PC-3 (cell line): ENCODE measurements around the gene GXYLT2. TPM values are rescaled to one million over a fixed set of nuclear protein-coding genes. Genes with fewer than 3 reads are reported as not detected.

Experiments used
- ATAC-seq: fragments of 200-7000 bp; cut with Tn5 transposase; 2 replicates; pipeline ENCODE4 v1.9.1; 2020; ENCODE audit warnings: mild to moderate bottlenecking, moderate library complexity
- BruUV-seq: library from RNA; stranded (reverse); fragments of 400-500 nt; replicated peaks from 2 replicates; lab custom pipeline; 2021; lab: Mats Ljungman, UMichigan
- CTCF ChIA-PET: fragments of 300-600 bp; sonication (Branson Sonifier 250); formaldehyde crosslinking; loops from one replicate; lab custom pipeline; 2022; ENCODE audit warnings: antibody characterized with exemption; lab: Charles Lee
- POLR2A ChIA-PET: fragments of 300-600 bp; sonication (Branson Sonifier 250); formaldehyde crosslinking; loops from one replicate; lab custom pipeline; 2022; ENCODE audit warnings: antibody characterized with exemption; ENCODE audit not compliant: unreplicated experiment; lab: Charles Lee
- DNase-seq: peaks from one replicate; pipeline ENCODE4 v3.0.0-alpha.2; 2015
- H2AFZ ChIP-seq: fragments of 300-600 bp; sonication (generic); 2 replicates; pipeline ENCODE4 v1.6.0; 2016; ENCODE audit warnings: antibody characterized with exemption, low read length
- H3F3A ChIP-seq: fragments of 300-600 bp; sonication (generic); one replicate; pipeline ENCODE4 v1.6.0; 2017; ENCODE audit warnings: antibody characterized with exemption, low read length, control low read depth, mild to moderate bottlenecking; ENCODE audit not compliant: unreplicated experiment
- H3K27ac ChIP-seq: fragments of 300-600 bp; sonication (generic); 2 replicates; pipeline ENCODE4 v1.5.1; 2016; ENCODE audit warnings: mild to moderate bottlenecking, low read length
- H3K27me3 ChIP-seq: fragments of 300-600 bp; sonication (generic); 2 replicates; pipeline ENCODE4 v1.6.1; 2016; ENCODE audit warnings: low read length, mixed read lengths
- H3K36me3 ChIP-seq: fragments of 300-600 bp; sonication (generic); 2 replicates; pipeline ENCODE4 v1.6.1; 2016; ENCODE audit warnings: low read depth, mixed run types, low read length, mixed read lengths
- H3K4me1 ChIP-seq: fragments of 300-600 bp; sonication (generic); 2 replicates; pipeline ENCODE4 v1.5.1; 2016; ENCODE audit warnings: low read length; ENCODE audit not compliant: insufficient read depth
- H3K4me2 ChIP-seq: fragments of 300-600 bp; sonication (generic); 2 replicates; pipeline ENCODE4 v1.6.0; 2016; ENCODE audit warnings: low read length
- H3K4me3 ChIP-seq: fragments of 300-600 bp; sonication (generic); 2 replicates; pipeline ENCODE4 v1.5.1; 2016; ENCODE audit warnings: mild to moderate bottlenecking, low read length, mixed read lengths
- H3K79me2 ChIP-seq: fragments of 300-600 bp; sonication (generic); 2 replicates; pipeline ENCODE4 v1.6.1; 2017; ENCODE audit warnings: low read length, mixed read lengths
- H3K9ac ChIP-seq: fragments of 300-600 bp; sonication (generic); 2 replicates; pipeline ENCODE4 v1.6.0; 2016; ENCODE audit warnings: mild to moderate bottlenecking, low read length
- H3K9me2 ChIP-seq: fragments of 300-600 bp; sonication (generic); replicated peaks from 2 replicates; pipeline ENCODE4 v1.6.1; 2016; ENCODE audit warnings: mixed run types, low read length, mixed read lengths
- H3K9me3 ChIP-seq: fragments of 300-600 bp; sonication (generic); 2 replicates; pipeline ENCODE4 v1.6.1; 2016; ENCODE audit warnings: low read length, mixed read lengths
- H4K20me1 ChIP-seq: fragments of 300-600 bp; sonication (generic); 2 replicates; pipeline ENCODE4 v1.6.1; 2016; ENCODE audit warnings: low read length, mixed read lengths
- EZH2 ChIP-seq: fragments of 300-600 bp; sonication (generic); IDR thresholded peaks from one replicate; pipeline ENCODE4 v1.6.1; 2017; ENCODE audit warnings: antibody characterized with exemption, mild to moderate bottlenecking, low read length; ENCODE audit not compliant: unreplicated experiment
- EZH2phosphoT487 ChIP-seq: fragments of 300-600 bp; sonication (generic); IDR thresholded peaks from 2 replicates; pipeline ENCODE4 v1.6.1; 2018; ENCODE audit warnings: mild to moderate bottlenecking, antibody characterized with exemption, low read length, borderline replicate concordance
- intact Hi-C: fragments of 100-400 bp; cut with micrococcal nuclease; formaldehyde crosslinking; loops from 2 replicates; pipeline ENCODE4 v1.9.0; 2023
- total RNA-seq: library from RNA; depleted of rRNA; stranded (reverse); fragments of >200 nt; gene quantifications from 2 replicates; pipeline ENCODE4 v1.2.3, GENCODE V29; 2014
- TF ChIP-seq, protein P1 (sequence below): fragments of 300-600 bp; sonication (generic); conservative IDR thresholded peaks from 2 replicates; pipeline ENCODE4 v1.5.1; 2017; ENCODE audit warnings: antibody characterized with exemption, low read depth, mild to moderate bottlenecking, low read length

GXYLT2 gene
- total RNA-seq, 1 experiment from 2014 or later, result 12.6 TPM

DNA sequence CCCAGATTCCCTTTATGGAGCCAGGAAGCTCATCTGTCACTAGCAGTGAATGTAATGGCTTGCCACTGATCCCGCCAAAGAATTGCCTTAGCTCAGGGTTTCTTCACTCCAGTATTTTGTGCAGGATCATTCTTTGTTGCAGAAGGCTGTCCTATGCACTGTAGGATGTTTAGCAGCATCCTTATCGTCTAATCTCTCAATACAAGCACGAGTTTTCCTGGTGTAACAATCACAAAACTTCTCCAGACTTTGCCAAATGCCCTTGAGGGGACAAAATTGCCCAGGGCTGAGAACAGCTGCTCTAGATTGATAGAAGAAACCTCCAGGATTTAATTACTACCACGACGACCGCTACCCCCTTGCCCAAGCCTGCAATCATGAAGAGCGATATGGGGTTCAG, 32.8 kb upstream of the GXYLT2 start:
- 0 out of 2 replicates have a peak overlapping the region, but pooled peaks have one; percentile 7 for H2AFZ ChIP-seq
- H4K20me1 ChIP-seq, result no peaks in the 10 kb centered on the region
- ChIA-PET CTCF (no interaction called here), POLR2A (no interaction called here)
- H3K4me3 ChIP-seq, result no peak overlapping the region
- DNase-seq (no peak), ATAC-seq (no peak)
- H3K4me2 ChIP-seq, result no peak overlapping the region
- no peaks in the 10 kb centered on the region for H3K4me1 ChIP-seq
- H3K79me2 ChIP-seq, result no peaks in the 10 kb centered on the region
- no peaks in the 10 kb centered on the region for H3F3A ChIP-seq
- no peak overlapping the region for H3K27ac ChIP-seq
- no peaks in the 10 kb centered on the region for H3K9me3 ChIP-seq
- H3K27me3 ChIP-seq, result peaks cover 8% of the 10 kb centered on the region; the same call in 1 of the 2 replicates
- no peaks in the 10 kb centered on the region for H3K9me2 ChIP-seq
- TF ChIP-seq, protein P1, sequence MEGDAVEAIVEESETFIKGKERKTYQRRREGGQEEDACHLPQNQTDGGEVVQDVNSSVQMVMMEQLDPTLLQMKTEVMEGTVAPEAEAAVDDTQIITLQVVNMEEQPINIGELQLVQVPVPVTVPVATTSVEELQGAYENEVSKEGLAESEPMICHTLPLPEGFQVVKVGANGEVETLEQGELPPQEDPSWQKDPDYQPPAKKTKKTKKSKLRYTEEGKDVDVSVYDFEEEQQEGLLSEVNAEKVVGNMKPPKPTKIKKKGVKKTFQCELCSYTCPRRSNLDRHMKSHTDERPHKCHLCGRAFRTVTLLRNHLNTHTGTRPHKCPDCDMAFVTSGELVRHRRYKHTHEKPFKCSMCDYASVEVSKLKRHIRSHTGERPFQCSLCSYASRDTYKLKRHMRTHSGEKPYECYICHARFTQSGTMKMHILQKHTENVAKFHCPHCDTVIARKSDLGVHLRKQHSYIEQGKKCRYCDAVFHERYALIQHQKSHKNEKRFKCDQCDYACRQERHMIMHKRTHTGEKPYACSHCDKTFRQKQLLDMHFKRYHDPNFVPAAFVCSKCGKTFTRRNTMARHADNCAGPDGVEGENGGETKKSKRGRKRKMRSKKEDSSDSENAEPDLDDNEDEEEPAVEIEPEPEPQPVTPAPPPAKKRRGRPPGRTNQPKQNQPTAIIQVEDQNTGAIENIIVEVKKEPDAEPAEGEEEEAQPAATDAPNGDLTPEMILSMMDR, result no peak
- no peak for TF ChIP-seq EZH2
- TF ChIP-seq EZH2phosphoT487, result no peak
- H3K36me3 ChIP-seq, result no peaks in the 10 kb centered on the region
- intact Hi-C loops, result no loop called here
- no TSS peak for BruUV-seq
- no peak overlapping the region for H3K9ac ChIP-seq

DNA sequence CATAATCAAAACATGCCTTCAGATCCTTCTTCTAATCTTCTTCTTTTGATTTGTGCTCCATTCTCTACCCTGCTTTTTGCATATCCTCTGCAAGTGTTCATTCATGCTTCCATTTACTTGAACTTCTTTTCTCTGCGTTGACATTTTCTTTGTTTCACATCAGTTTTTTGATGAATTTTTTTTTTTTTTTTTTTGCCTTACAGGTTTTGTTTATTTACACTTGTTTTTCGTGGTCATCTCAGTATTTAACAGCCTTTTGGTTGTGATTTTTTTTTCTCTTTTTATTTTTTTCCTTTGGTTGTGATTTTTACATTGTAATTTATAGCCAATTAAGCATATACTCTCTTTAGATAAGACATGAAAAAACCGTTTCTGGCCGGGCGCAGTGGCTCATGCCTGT, 27.8 kb upstream of the GXYLT2 start:
- no peak overlapping the region for H3K27ac ChIP-seq
- BruUV-seq, result no TSS peak
- no peaks in the 10 kb centered on the region for H3K4me1 ChIP-seq
- intact Hi-C loops, result no loop called here
- ATAC-seq, result no peak
- no peak overlapping the region for H3K9ac ChIP-seq
- TF ChIP-seq EZH2 (no peak), EZH2phosphoT487 (no peak)
- TF ChIP-seq, protein P1, result no peak
- H3K36me3 ChIP-seq, result no peaks in the 10 kb centered on the region
- H3K27me3 ChIP-seq, result peaks cover 8% of the 10 kb centered on the region; the same call in 1 of the 2 replicates
- ChIA-PET CTCF (no interaction called here), POLR2A (no interaction called here)
- no peaks in the 10 kb centered on the region for H3K79me2 ChIP-seq
- no peaks in the 10 kb centered on the region for H3F3A ChIP-seq
- no peaks in the 10 kb centered on the region for H4K20me1 ChIP-seq
- H2AFZ ChIP-seq, result no peak overlapping the region
- no peak overlapping the region for H3K4me3 ChIP-seq
- H3K9me2 ChIP-seq, result no peaks in the 10 kb centered on the region
- H3K9me3 ChIP-seq, result no peaks in the 10 kb centered on the region
- H3K4me2 ChIP-seq, result no peak overlapping the region
- DNase-seq, result no peak

DNA sequence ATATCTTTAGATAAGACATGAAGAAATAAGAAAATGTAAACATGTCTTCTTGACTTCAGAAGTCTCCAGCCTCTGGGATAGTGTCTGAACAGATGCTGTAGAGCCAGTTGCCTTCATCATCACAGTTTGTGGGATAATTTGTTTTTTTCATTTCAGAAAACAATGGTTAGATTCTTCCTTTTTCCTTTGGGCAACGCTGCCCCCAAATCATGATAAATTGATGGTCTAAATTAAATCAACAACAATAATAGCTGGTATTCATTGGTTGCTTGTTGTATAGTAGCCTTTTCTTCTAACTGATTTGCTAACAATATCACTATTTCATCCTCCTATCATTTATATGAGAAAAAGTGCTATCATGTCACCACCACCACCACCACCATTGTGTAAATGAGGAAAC, 27.0 kb upstream of the GXYLT2 start:
- ChIA-PET POLR2A (no interaction called here), CTCF (no interaction called here)
- H2AFZ ChIP-seq, result no peak overlapping the region
- no peak overlapping the region for H3K4me3 ChIP-seq
- H3K9me2 ChIP-seq, result no peaks in the 10 kb centered on the region
- no peaks in the 10 kb centered on the region for H3K4me1 ChIP-seq
- no peak overlapping the region for H3K4me2 ChIP-seq
- H3K9me3 ChIP-seq, result no peaks in the 10 kb centered on the region
- no peaks in the 10 kb centered on the region for H3K79me2 ChIP-seq
- intact Hi-C loops, result no loop called here
- H3K36me3 ChIP-seq, result no peaks in the 10 kb centered on the region
- H3K27ac ChIP-seq, result no peak overlapping the region
- no peak overlapping the region for H3K9ac ChIP-seq
- no peaks in the 10 kb centered on the region for H3F3A ChIP-seq
- H3K27me3 ChIP-seq, result peaks cover 8% of the 10 kb centered on the region; the same call in 1 of the 2 replicates
- ATAC-seq, result no peak
- DNase-seq, result no peak
- H4K20me1 ChIP-seq, result no peaks in the 10 kb centered on the region
- no TSS peak for BruUV-seq
- TF ChIP-seq, protein P1, result no peak
- TF ChIP-seq EZH2phosphoT487 (no peak), EZH2 (no peak)
